Fibroblast of pulmonary artery (primary cell): ENCODE measurements around the gene CUX1.
A peak's percentile ranks its signal among the peaks of the same experiment; 100 is the strongest.
"Not testable (repeated sequence)": the region's sequence is repeated elsewhere in the genome, so short reads cannot be mapped to it uniquely, and the experiment has no call there.

ENCODE experiments used
- DNase-seq: peaks from one replicate; pipeline ENCODE4 v3.0.0-alpha.2; 2010; ENCODE audit warnings: low read depth
- H3K4me3 ChIP-seq: replicated peaks from 2 replicates; pipeline ENCODE4 v1.5.1; 2011; ENCODE audit warnings: low read depth, mild to moderate bottlenecking, control low read depth, low read length, moderate library complexity
- TF ChIP-seq, protein P1 (sequence below): IDR thresholded peaks from 2 replicates; pipeline ENCODE4 v1.5.1; 2011; ENCODE audit warnings: mild to moderate bottlenecking, control low read depth, low read length, inconsistent platforms; ENCODE audit errors: missing control alignments

CUX1 gene

GRCh38 chr7:102036958-102037357, 219.5 kb downstream of the CUX1 start:
- H3K4me3 ChIP-seq = no peak overlapping the region
- no peak for DNase-seq
- TF ChIP-seq, protein P1, sequence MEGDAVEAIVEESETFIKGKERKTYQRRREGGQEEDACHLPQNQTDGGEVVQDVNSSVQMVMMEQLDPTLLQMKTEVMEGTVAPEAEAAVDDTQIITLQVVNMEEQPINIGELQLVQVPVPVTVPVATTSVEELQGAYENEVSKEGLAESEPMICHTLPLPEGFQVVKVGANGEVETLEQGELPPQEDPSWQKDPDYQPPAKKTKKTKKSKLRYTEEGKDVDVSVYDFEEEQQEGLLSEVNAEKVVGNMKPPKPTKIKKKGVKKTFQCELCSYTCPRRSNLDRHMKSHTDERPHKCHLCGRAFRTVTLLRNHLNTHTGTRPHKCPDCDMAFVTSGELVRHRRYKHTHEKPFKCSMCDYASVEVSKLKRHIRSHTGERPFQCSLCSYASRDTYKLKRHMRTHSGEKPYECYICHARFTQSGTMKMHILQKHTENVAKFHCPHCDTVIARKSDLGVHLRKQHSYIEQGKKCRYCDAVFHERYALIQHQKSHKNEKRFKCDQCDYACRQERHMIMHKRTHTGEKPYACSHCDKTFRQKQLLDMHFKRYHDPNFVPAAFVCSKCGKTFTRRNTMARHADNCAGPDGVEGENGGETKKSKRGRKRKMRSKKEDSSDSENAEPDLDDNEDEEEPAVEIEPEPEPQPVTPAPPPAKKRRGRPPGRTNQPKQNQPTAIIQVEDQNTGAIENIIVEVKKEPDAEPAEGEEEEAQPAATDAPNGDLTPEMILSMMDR = no peak

DNA sequence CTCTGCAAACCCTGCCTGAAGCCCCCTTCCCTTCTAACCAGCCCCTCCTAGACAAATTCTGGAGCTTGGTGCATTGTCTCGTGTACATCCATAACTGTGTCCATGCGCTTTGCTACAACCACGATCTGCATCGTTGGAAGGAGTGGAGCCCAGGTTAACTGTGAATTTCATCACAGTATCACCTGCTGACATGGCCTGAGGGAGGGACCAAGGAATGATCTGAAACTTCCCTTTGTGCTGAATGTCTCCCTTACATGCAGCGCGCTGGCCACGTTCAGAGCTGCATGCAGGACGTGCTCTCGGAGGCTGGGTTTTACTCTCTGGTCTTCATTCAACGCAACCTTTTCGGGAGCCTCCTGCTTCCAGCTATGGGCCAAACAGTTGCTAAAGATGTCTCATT, 222.3 kb downstream of the CUX1 start:
- no peak for DNase-seq
- TF ChIP-seq, protein P1 = no peak
- H3K4me3 ChIP-seq = no peak overlapping the region

GRCh38 chr7:102040569-102040968, 223.1 kb downstream of the CUX1 start:
- no peak for DNase-seq
- TF ChIP-seq, protein P1 = no peak
- H3K4me3 ChIP-seq = no peak overlapping the region

DNA sequence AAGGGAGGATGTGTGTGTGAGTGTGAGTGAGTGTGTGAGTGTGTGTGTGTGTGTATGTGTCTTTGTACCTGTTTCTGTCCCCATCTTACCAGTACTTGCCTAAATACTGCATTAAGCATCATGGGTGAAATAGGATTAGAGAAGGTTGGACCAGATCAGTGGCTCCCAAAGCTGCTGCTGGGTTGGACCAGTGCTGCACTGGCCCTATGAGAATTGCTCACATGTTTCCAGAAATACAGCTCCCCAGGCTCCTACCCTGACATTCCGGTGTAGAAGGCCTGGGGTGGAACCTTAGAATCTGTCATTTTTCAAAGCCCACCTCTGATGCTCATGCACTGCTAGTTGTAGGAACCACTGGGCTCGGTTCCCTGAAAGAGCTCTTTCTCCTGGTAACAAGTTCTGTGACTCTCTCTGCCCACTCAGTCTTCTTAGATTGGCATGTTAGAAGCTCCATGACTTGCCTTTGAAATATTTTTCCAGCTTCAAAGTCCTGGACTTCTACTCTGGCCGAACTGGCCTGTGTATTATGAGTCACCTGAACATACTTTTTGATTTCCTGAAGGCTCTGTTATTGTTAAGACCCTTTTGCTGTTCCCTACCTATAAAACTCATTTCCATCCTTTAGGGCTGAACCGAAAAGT, 224.7 kb downstream of the CUX1 start:
- no peak overlapping the region for H3K4me3 ChIP-seq
- DNase-seq = peak; percentile 61
- TF ChIP-seq, protein P1 = no peak

GRCh38 chr7:102042796-102043195, 225.4 kb downstream of the CUX1 start:
- H3K4me3 ChIP-seq, DNase-seq: not testable (repeated sequence)

DNA sequence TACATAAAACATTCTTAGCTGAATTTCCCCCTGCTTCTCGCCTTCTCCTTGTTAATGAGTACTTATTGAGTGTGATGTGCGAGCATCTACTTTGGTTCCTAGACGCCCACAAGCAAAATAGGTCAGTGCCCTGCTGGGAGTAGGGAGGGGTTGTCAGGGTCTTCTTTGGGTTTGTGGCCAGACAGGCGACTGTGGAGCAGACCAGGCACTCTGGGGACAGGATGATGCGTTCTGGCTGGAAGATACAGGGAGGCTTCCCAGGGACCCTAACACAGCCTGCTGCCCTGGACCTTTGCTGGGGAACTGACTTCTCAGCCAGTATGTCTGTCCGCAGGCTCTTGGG, 227.2 kb downstream of the CUX1 start:
- TF ChIP-seq, protein P1 = no peak
- H3K4me3 ChIP-seq = no peak overlapping the region
- DNase-seq = no peak

- H3K4me3 ChIP-seq = peak overlapping the region; percentile 19
- TF ChIP-seq, protein P1 = no peak
- peak; percentile 85 for DNase-seq
Observed at GRCh38 chr7:102044984-102045673, 227.7 kb downstream of the CUX1 start.
